ENCODE results near the gene PPP2R5E. TPM values are rescaled to one million over a fixed set of nuclear protein-coding genes. Genes with fewer than 3 reads are reported as not detected.

PPP2R5E gene
- total RNA-seq, 1 donor from 2014 or later: 5.7 TPM

DNA sequence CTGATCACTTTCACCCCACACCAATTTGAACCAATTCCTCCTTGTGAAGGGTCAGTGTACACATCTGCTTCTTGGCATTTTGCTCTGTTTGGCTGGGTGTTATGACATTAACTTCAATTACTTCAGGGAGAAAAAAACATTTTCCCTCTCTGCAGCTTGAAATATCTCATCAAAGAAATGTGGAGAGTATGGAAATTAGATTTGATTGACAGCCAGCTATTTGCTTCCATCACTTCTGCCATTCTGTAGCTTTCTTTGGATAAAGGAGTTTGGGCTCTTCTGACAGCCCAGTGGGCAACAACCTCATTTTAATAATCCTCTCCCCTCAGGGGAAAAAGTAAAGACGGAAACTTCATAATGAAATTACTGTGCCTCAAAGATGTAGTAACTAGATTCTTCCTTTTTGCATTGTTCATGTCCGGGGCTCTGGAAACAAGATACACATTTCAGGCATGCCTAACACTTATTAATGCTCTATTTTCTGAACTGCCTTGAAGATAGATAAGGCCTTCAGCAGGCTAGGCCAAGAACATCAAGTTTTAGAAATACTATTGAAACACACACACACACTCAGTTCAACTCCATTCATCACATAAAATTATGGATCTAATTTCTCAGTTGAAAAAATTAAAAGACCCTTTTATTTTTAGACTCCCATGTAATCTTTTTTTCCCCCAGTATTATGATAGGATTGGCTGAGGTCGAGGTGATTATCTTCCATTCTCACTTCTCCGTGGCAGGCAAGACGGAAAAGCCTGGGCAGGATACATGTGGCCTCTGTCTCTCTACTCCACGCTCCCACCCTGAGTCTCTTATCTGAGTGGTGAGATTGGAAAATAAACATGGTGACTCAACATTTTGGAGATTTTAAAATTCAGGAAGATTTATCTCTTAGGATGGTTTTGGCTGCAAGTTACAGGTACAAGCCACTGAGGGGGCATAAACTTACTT, 214.1 kb downstream of the PPP2R5E start:
- DNase-seq (ENCODE audit: low spot score in 2 of 2): no peak
- H3K4me3 ChIP-seq: no peak overlapping the region
- no peaks in the 10 kb centered on the region for H3K27me3 ChIP-seq
- no peaks in the 10 kb centered on the region for H3K4me1 ChIP-seq
- H3K9me3 ChIP-seq: no peaks in the 10 kb centered on the region
- no peak overlapping the region for H3K27ac ChIP-seq
- TF ChIP-seq, protein P1, sequence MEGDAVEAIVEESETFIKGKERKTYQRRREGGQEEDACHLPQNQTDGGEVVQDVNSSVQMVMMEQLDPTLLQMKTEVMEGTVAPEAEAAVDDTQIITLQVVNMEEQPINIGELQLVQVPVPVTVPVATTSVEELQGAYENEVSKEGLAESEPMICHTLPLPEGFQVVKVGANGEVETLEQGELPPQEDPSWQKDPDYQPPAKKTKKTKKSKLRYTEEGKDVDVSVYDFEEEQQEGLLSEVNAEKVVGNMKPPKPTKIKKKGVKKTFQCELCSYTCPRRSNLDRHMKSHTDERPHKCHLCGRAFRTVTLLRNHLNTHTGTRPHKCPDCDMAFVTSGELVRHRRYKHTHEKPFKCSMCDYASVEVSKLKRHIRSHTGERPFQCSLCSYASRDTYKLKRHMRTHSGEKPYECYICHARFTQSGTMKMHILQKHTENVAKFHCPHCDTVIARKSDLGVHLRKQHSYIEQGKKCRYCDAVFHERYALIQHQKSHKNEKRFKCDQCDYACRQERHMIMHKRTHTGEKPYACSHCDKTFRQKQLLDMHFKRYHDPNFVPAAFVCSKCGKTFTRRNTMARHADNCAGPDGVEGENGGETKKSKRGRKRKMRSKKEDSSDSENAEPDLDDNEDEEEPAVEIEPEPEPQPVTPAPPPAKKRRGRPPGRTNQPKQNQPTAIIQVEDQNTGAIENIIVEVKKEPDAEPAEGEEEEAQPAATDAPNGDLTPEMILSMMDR (IDR thresholded peaks at IDR 0.05): no peak
- intact Hi-C loops (cut with DNase I): no loop called here
- H3K36me3 ChIP-seq: no peaks in the 10 kb centered on the region

DNA sequence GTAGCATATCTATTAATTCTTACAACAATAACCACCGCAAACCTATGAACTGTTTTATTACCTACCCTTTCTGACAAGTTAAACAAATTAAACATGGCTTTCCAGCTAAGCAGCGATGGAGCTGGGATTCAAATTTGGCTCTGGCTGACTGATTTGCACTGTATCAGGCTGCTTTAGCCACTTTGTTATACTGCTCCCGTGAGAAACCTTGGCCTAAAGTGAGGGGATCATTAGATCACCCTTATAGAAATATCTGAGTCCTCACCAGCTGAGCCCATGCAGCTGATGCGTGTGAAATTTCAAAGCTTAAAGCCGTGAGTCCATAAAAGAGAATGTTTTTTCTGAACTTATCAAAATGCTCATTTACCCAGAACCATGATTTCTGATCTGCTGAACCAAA, 216.3 kb downstream of the PPP2R5E start:
- no peak overlapping the region for H3K27ac ChIP-seq
- no peak for DNase-seq (ENCODE audit: low spot score in 2 of 2)
- no peaks in the 10 kb centered on the region for H3K36me3 ChIP-seq
- TF ChIP-seq, protein P1 (IDR thresholded peaks at IDR 0.05): no peak
- no peaks in the 10 kb centered on the region for H3K4me1 ChIP-seq
- no peaks in the 10 kb centered on the region for H3K9me3 ChIP-seq
- H3K27me3 ChIP-seq: no peaks in the 10 kb centered on the region
- H3K4me3 ChIP-seq: no peak overlapping the region
- intact Hi-C loops (cut with DNase I): no loop called here

DNA sequence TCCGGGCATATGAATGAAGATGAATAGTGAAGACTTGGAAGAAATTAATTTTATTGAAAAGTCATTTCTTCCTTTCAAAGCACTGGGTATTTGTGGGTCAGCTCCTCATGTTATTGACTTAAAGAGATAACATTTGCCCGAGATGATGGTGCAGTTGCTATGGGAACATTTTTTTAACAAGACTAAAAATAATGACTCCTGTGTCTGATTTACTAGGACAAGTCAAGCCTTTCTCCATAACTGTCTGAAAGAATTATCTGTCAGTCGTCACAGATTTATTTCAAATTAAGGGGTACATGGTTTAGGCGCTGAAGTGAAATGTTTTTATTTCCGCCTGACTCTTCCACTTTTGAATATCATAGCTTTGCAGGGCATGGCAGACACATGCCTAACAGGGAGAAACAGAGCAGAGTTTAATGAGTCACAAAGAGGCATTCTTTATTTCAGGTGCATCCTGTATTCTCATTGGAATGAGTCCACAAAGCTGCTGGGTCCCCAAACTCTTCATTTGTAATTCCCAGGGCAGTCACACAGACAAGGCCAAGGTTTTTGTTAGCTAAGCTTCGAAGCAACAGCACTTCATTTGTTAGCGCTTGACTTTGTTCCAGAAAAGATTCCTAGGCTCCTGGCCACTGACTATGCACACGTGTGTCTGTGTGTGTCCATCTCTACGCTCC, 220.1 kb downstream of the PPP2R5E start:
- TF ChIP-seq, protein P1 (IDR thresholded peaks at IDR 0.05): no peak
- Histone ChIP-seq H3K9me3 (no peaks in the 10 kb centered on the region), H3K27ac (no peak overlapping the region), H3K4me3 (no peak overlapping the region), H3K4me1 (no peaks in the 10 kb centered on the region), H3K36me3 (no peaks in the 10 kb centered on the region), H3K27me3 (no peaks in the 10 kb centered on the region)
- no peak for DNase-seq (ENCODE audit: low spot score in 2 of 2)
- intact Hi-C loops (cut with DNase I): no loop called here

DNA sequence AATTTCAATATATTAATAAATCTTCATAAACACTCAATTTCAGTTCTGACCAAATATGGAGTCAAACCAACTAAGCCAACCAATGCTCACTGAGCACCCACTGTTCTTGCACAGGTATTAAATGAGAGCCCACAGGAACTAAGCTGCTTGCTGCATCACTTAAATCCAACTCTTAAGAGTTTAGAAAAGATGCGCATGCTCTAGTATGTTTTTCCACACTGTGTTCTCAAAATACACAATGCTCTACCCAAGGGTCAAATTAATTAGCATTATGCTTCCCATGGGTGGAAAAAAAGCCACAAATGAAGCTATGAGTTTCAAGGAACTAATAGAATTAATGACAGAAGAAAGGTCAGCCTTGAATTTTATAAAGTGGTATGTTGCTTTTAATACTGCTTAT, 220.7 kb downstream of the PPP2R5E start:
- Histone ChIP-seq H3K36me3 (no peaks in the 10 kb centered on the region), H3K4me1 (no peaks in the 10 kb centered on the region), H3K27me3 (no peaks in the 10 kb centered on the region), H3K4me3 (no peak overlapping the region), H3K27ac (no peak overlapping the region), H3K9me3 (no peaks in the 10 kb centered on the region)
- DNase-seq (ENCODE audit: low spot score in 2 of 2): no peak
- intact Hi-C loops (cut with DNase I): no loop called here
- TF ChIP-seq, protein P1 (IDR thresholded peaks at IDR 0.05): no peak

Other genes starting within 250 kb of the PPP2R5E start
- not detected for gene GPHB5, start 224.4 kb downstream of the PPP2R5E start, total RNA-seq
- not detected for gene WDR89, start 98.5 kb upstream of the PPP2R5E start, total RNA-seq
- gene SGPP1, start 184.7 kb upstream of the PPP2R5E start, total RNA-seq: 20.3 TPM

Data from ascending aorta (tissue), 2 donors.